Embryonic facial prominence (tissue), 1 donor: ENCODE results near the gene PTPRM.

Experiments used
- DNase-seq: peaks from one replicate; pipeline ENCODE4 v3.0.0-alpha.2; 2016; ENCODE audit errors: extremely low spot score

Gene PTPRM

DNA sequence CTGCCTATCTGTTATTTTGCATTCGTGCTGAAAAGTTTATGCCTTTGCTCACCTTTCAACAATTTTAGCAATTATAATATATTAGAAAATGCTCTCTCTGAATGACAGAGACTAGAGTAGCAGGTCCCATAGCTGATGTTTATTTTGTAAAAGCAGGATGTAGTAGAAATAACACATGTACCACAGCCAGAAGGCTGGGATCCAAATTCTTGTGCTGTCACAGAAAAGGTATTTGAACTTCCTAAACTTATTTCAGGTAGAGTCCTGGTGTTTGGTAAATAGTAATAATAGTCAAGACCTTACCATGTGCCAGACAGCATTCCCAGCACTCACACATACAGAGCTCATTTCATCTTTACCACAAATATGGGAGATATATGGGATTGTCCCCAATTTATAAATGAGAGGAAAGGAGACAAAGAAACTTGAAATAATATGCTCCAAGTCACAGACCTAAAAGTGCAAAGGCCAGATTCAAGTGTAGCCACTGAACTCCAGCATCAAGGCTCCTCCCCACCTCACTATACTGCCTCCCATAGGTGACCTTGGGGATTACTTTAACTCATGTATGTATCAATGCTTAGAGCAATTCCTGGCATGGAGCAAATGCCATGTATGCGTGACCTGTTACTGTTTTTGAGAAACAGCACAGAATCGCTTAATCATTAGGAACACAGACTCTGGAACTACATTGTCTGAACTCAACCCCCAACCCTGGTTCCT is 757.4 kb downstream of the PTPRM start:
- no peak for DNase-seq

DNA sequence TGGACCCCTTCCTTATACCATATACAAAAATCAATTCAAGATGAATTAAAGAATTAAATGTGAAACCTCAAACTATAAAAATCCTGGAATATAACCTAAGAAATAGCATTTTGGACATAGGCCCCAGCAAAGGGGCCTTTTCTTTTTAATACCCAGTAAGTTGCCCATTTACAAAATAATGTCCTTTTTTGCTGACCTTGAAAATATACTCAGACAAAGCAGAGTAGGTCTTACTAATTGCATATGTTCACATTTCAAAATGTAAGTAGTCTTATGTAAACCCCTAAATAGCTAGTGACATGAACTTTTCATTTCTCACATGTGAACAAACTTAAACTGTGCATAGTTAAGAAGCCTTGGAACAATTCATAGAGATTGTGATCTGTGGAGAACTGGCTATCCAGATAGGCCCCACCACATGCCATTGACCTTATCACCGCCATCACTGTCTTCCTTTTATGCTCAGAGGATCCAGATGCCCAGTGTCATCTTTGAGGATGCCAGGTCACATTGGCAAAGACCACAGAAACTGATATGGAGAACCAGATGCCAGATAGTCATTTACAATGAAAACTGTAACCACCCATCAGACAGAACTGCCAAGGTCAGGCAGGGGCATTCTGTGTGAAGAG is 759.8 kb downstream of the PTPRM start:
- DNase-seq, result no peak

DNA sequence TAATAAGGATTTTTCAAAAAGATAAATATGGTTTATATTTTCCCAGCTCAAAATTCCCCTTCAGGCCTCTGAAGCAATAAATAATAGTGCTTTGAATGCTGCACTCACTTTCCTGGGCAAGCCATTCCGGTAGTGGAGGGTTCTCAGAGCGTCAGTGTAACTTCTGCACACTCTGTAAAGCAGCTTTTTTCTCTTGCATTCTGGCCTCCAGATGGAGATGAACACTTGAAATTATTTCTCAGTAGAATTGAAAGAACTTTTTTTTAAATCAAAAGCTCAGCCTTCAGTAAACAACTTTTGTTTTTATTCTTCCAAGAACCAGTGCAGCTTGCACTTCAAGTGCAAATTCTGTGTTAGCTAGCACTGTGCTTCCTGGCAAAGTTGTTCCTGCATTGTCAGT is 761.0 kb downstream of the PTPRM start:
- no peak for DNase-seq

DNA sequence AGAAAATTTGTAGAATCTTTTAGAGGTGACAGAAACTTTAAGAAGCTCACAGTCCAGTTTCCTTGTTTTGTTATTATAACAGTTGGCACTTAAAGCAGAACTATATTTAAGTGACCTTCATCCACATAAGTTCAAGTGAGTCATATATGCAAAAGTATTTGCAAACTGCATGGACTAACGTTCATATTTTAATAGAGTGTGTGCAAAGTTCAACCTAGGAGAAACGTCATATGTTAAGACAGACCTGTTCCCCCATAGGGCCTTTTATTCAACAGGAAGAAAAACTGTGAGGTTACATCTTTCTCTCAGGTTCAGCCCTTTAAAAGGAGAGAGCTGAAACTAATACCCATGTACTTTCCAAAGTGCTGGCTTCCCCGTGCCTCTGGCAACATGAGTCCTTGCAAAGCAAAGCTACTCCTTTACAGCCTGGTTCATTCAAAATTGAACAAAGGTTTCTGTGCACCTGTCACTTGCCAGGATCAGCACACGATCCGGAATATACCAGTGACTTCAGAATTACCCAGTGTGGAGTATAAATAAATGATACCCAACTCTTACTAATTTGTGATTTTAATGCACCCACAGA is 762.2 kb downstream of the PTPRM start:
- no peak for DNase-seq

DNA sequence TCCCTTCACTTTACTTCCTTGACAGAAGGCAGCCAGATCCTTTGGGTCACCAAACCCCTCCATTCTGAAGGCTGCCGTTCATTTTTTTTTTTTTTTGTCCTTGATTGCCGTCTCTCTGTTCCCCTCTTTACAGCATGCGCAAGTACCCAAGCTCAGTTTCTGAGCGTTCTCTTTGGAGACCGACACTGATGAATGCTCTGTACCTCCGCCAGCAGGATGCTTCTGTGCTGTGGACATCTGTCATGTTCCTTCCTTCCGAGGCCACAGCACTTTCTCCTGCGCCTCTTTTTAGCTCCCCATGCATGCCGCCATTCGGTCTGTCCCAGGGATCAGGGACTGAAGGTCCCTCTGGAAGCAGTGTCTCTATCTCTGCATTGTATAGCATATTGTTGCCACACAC is 763.5 kb downstream of the PTPRM start:
- no peak for DNase-seq

DNA sequence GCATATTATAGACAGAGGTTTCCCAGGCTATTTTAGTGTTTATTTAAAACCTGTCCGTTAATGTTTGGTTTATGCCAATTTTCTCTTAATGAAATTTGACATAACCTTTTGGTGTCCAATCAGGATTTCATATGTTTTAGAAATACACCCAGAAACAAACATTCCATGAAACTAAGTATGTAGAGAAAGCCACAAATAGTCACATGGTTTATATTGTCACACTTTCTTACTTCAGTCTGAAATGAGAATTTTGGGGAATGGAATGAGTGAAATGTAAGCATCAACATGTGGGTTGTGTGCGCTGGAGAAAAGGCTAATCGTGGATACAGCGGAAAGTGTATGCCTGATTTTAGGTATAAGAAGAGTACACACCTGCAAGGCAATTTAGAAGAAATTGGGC is 765.2 kb downstream of the PTPRM start:
- no peak for DNase-seq

DNA sequence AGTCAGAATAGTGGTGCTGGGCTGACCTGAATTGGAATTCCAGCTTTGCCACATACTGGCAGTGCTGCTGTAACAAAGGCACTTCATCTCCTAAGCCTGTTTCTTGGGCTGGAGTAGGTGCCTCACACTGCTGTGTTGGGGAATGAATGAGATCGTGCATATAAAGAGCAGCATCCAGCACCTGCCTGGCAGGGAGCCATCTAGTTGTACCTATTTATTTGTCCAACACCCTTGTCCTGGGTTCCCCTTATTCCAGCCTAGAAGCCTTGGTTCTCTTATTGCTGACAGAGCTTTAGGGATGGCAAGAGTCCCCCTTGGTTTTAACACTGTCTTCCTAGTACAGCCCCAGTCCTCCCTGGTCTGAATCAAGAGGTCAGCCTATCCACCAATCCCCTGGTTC is 766.8 kb downstream of the PTPRM start:
- no peak for DNase-seq

DNA sequence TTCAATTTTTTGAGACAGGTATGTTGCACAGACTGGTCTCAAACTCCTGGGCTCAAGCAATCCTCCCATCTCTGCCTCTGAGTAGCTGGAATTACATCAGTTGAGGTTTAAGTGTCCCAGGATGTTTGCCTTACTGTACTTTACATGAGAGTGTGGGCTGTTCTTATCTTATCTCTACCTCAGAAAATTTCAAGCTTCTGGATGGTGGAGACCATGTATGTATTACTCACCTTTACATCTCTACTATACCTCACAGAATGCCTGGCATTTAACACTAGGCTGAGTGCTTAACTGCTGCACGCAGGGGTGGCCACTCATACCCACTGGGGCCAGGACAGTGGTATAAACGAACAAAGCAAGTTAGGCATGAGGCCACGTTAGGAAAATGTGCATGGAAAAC is 770.1 kb downstream of the PTPRM start:
- no peak for DNase-seq

DNA sequence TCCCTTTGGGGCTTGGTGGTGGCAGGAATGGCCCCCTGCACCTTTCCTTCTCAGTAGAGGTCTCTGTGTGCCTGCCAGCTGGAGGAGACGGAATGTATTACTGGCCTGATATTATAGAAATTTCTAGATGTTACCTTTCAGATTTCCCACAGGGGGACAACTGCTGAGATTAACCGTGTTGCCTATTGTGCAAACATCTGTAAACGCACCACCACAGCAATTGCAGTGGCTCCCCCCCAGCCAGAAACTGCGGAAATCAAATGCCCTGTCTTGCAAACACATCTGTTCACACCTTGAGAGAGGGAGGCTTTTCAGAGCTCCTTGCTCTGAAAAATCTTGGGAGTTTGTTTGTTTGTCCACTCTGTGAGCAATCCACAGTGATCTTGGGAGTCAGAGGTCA is 772.1 kb downstream of the PTPRM start:
- no peak for DNase-seq

DNA sequence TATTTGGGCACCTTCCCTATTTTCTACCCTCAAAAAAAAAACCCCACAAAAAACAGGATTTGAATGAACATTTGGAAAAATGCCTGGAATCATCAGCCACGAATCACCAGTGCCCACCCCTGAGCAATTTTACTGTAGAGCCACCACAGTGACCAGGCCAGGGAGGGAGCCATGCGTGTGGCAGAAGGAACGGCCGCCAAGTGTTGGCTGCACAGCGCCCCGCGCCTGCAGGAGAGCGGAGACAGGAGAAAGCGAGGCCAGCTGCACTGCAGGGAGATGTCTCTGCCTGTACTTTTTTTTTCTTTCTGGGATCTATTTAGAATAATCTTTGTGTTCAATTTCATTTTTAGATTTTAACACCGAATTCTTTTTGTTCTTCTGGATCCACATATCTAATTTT is 772.8 kb downstream of the PTPRM start:
- DNase-seq, result no peak

DNA sequence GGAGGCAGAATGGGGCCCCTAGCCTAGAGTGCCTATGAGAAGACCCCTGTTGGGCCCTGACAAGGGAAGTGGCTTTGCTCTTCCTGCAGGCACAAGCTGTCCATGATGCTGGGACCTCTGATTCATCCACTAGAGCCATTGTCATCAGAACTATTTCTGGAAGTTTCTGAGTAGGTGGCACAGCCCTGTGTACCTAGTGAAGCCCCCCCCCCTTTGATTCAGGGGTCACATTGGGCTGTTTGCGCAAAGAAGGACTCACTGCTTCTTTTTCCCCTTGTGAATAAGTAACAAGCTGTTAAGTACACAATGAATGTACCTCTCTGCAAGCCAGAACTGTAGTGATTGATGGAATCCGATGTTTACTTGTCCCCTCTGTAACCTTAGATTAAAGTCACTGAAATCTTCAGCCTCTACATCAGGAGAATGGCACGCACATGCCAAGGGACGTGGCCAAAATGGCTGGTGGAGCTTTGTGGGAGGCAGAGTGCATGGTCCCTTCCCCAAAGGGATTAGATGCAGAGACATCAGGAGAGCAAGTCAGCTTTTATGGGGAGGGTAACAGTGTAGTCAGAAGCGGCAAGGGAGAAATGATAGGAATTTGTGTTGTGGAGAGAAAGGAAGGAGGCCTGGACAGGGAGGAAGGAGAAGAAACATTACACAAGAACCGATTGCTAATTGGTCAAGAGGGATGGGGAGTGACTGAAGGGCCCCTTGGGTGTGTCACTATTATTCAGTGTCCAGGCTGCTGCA is 774.5 kb downstream of the PTPRM start:
- DNase-seq, result no peak

DNA sequence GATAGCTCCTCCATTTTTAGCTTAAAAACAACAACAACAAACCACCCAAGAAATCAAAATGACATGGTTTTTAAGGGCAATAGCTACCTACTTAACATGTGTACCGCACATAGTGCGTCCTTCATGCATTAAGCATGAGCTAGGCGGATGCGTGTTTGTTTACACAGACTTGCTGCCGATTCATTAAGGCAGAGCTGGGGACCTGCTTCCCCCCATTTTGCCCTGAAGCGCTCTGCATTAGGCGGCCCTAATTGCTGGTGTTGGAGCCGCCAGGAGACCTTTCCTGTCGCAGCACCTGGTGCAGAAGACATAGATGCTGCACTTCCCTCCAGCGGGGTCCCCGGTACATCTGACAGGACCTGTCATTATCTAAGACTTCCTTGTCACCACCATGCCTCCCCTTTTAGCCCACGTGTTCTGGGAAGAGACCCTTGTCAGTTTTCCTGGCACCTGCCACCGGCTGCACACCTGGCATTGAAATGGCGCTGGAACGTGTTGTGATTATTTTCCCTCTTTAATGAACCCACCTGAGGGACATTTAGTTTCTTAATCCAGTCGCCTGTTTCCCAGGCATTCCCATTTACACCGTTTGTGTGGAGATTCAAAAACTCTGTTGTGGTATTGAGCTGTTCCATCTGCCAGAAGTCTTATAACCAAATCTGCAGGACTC is 781.1 kb downstream of the PTPRM start:
- no peak for DNase-seq

DNA sequence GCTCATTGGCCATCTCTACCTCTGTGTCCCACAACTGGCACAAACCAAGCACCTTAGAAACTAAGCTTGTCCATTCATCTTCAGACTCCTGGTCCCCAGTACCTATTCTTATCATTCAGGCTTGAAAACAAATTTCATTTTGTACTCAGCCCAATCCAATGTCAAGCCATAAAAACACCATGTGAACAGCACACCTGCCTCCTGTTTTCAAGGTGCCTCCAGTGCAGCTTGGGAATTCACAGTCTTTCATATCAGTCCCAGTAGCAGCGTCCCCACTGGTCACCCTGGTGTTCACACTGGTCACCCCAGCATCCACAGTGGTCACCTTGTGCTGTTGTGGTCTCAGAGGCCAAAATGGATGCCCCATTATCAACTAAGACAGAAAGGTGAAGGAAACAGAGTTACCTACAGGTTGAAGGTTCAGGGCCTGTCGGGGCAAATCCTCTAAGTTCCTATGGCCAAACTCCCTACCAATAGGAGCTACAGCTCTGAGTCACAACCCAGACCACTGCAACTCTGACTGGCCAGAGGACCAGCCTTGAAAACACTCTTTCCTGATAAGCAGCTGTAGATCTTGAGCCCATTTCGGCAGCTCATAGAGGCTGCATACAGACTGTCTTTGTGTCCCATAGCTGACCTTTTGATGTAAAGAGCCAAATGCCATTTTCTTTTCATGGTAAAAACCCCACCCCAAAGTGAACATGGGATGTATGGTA is 782.6 kb downstream of the PTPRM start:
- no peak for DNase-seq

GRCh38 chr18:8350628-8351027 is 783.5 kb downstream of the PTPRM start:
- DNase-seq, result no peak

DNA sequence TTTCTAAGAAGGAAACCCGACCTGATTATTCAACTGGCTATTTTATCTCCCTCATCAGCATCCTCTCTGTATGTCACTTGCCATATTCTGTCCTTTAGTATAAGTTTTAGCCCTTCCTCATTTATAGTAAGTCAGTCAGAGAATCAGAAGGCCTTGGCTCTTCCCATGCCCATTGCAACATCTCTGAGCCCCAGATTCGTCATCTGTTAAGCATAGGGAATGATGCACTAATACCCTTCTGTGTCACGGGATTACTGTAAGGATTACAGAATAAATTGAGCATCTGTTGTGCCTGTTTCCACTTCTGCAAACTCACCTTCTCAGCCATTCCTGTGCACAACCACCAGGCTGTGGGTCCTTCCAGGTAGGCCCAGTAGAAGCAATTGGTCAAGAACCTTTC is 784.0 kb downstream of the PTPRM start:
- no peak for DNase-seq

- DNase-seq, result no peak
Measured at GRCh38 chr18:8354304-8354703, 787.2 kb downstream of the PTPRM start.

GRCh38 chr18:8356001-8356400 is 788.9 kb downstream of the PTPRM start:
- no peak for DNase-seq

GRCh38 chr18:8357320-8357719 is 790.2 kb downstream of the PTPRM start:
- no peak for DNase-seq

DNA sequence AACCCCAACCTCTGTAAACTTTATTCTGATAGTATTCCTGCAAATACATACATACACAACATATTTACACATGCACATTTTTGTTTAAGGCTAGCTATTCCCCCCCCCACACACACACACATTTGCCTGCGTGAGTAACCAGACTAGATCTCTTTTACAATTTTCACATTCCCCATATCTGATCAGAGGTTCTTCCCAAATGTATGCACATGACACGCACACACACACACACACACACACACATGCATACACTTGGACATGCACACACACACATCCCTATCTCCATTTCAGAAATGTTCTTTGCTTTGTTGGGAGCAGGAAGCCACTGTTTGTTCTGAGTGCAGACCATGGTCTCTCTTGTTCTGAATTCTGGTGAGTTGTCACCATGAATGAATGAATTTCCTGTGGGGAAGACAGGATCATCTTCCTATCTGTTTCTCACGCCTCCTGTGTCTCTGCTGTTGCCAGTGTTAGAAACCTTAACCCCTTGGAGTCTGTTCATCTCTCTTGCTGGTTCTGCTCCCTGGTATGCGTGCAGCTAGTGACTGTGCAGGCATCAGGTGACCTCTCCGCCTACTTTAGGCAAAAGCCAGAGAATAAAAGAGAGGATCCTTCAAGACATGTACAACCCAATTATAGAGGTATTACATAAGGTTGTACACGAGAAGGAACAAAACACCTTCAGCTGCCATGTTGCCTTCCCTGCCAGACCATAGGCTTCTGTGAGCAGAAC is 791.1 kb downstream of the PTPRM start:
- DNase-seq, result no peak

DNA sequence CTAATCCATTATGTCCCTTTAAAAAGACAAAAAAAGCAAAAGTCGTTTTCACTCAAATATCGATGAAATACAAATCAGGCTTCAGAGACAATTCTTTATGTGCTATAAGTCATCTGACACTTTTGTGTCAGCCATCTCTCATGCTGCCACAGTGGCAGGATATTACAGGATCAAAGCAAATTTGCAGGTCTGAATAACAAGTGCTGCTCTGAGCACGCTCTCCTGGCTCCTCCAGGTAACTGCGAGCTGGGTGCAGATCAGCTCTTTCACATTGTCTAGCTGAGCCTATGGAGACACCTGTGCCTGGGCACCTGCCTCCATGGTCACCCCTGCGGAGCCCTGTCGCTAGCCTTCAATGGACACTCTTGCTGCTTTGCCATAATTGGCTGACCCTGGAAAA is 792.0 kb downstream of the PTPRM start:
- no peak for DNase-seq

- DNase-seq, result no peak
Measured at GRCh38 chr18:8359481-8359880, 792.4 kb downstream of the PTPRM start.
